ENCODE measurements around the gene RHOJ.

RHOJ gene

DNA sequence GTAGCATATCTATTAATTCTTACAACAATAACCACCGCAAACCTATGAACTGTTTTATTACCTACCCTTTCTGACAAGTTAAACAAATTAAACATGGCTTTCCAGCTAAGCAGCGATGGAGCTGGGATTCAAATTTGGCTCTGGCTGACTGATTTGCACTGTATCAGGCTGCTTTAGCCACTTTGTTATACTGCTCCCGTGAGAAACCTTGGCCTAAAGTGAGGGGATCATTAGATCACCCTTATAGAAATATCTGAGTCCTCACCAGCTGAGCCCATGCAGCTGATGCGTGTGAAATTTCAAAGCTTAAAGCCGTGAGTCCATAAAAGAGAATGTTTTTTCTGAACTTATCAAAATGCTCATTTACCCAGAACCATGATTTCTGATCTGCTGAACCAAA lies 122.6 kb downstream of the RHOJ start:
- TF ChIP-seq, protein P1, sequence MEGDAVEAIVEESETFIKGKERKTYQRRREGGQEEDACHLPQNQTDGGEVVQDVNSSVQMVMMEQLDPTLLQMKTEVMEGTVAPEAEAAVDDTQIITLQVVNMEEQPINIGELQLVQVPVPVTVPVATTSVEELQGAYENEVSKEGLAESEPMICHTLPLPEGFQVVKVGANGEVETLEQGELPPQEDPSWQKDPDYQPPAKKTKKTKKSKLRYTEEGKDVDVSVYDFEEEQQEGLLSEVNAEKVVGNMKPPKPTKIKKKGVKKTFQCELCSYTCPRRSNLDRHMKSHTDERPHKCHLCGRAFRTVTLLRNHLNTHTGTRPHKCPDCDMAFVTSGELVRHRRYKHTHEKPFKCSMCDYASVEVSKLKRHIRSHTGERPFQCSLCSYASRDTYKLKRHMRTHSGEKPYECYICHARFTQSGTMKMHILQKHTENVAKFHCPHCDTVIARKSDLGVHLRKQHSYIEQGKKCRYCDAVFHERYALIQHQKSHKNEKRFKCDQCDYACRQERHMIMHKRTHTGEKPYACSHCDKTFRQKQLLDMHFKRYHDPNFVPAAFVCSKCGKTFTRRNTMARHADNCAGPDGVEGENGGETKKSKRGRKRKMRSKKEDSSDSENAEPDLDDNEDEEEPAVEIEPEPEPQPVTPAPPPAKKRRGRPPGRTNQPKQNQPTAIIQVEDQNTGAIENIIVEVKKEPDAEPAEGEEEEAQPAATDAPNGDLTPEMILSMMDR (conservative IDR thresholded peaks at IDR 0.05) = no peak
- no peak for TF ChIP-seq ZFX (IDR thresholded peaks at IDR 0.05)
- no peak overlapping the region for H3K27ac ChIP-seq

DNA sequence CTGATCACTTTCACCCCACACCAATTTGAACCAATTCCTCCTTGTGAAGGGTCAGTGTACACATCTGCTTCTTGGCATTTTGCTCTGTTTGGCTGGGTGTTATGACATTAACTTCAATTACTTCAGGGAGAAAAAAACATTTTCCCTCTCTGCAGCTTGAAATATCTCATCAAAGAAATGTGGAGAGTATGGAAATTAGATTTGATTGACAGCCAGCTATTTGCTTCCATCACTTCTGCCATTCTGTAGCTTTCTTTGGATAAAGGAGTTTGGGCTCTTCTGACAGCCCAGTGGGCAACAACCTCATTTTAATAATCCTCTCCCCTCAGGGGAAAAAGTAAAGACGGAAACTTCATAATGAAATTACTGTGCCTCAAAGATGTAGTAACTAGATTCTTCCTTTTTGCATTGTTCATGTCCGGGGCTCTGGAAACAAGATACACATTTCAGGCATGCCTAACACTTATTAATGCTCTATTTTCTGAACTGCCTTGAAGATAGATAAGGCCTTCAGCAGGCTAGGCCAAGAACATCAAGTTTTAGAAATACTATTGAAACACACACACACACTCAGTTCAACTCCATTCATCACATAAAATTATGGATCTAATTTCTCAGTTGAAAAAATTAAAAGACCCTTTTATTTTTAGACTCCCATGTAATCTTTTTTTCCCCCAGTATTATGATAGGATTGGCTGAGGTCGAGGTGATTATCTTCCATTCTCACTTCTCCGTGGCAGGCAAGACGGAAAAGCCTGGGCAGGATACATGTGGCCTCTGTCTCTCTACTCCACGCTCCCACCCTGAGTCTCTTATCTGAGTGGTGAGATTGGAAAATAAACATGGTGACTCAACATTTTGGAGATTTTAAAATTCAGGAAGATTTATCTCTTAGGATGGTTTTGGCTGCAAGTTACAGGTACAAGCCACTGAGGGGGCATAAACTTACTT lies 124.8 kb downstream of the RHOJ start:
- TF ChIP-seq, protein P1 (conservative IDR thresholded peaks at IDR 0.05) = no peak
- no peak for TF ChIP-seq ZFX (IDR thresholded peaks at IDR 0.05)
- H3K27ac ChIP-seq = no peak overlapping the region

DNA sequence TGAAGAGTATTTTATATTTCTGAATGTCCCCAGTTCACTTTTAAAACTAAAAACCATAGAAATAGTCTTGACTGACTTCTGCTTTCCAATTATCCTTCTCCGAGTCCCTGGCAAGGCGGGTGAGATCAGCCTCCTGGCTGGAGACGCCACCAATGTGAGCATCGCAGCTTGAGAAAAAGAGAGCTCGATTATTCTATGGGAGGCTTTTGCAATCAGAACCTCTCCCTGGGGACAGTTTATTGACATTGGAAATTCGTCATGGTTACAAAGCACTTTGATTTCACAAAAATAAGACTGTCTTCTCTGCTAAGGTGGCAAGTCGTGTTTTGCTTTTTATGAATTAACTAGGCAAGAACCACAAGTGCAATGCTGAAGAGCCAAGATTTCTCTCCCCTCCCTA lies 138.1 kb downstream of the RHOJ start:
- no peak for TF ChIP-seq ZFX (IDR thresholded peaks at IDR 0.05)
- TF ChIP-seq, protein P1 (conservative IDR thresholded peaks at IDR 0.05) = no peak
- H3K27ac ChIP-seq = no peak overlapping the region

Measured in C4-2B (cell line).